ENCODE measurements around the gene EML6.

EML6 gene

DNA sequence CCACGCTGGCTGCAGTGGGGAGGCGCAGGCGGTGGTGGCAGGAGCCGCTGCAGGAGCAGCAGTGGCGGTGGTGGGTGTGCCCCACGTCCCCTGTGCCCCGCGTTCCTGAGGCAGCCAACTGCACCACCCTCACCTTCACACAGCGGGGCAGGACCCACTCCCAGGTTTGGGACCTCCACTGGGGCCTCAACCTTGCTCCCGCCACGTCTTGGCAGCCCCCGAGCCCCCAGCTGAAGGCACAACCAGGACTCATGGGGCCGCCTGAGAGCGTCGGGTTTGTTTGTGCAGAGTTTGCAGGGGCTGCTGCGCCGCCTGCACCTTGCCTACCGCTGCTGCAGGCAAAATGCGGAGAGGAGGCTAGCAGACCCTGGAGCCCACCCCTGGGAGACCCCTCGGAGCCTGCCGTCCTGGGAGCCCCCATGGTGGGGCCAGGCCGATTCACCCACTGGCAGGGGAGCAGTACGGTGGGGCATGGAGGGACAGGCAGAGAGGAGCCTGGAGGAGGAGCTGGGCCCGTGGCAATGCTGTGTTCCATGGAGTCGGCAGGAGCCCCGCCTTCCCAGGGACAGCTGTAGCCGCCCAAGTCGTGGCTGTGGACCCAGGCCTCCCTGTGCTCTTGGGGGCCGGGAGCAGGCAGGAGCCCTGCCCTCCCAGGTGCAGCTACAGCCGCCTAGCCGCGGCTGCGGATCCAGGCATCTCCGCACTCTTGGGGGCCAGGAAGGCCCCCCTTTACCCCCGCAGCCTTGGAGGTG lies 14.7 kb upstream of the EML6 start:
- no peak for DNase-seq

DNA sequence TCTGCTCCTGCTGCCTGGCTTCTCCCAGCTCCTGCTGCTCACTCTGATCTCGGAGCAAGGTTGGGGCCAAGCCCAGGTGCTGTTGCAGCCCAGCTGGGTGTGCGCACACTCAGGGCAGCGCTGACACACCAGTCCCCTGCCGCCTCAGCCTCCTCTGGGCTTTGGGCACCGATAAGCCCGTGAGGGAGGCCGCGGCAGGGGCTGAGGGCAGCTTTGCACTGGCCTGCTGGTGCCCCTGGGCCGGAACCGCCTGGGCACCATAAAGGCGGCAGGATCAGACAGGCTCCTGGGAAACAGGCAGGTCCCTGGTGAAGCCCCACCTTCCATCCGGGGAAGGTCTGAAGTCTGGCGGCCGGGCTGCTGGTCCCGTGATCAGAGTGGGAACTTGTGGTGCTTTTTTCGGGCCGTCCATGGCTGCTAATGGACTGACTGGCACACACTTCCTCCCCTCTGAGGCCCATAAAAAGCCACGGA lies 14.1 kb upstream of the EML6 start:
- DNase-seq, result no peak

DNA sequence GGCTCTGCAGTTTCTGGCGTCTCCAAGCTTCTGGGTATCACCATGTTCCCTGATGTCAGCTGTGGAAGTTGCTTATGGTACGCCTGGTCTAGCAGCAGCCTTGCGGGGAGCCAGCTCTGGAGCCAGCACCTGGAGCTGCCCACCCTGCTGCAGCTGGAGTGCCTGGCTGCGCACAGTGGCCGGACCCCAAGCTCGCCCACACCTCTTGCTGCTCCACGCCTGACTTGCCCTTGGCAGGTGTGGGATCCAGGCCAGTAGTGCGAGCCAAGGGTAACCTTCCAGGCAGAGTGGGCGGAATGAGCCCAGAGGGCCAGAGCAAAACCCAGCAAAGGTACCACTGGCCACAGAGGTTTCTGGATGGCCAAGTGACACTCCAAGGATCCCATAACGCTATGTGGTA lies 13.2 kb upstream of the EML6 start:
- DNase-seq, result no peak

DNA sequence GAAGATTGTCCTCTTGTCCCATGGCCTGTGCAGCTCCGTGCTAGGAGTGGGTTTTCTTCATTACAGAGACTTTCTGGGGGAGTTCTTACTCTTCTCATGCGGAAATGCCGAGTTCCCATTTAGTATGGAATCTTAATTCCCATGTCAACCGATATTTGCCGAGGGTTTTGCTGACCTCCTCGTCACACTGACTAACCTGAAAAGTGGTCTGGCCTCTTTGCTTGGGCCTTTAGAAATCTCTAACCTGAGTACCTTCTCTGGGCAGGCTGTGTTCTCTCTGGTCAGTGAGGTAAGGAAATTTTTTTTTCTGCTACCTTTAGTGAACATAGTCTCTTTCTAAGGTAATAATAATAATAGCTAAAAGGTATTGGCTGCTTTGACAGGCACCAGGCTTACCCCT lies 10.9 kb upstream of the EML6 start:
- DNase-seq, result no peak

DNA sequence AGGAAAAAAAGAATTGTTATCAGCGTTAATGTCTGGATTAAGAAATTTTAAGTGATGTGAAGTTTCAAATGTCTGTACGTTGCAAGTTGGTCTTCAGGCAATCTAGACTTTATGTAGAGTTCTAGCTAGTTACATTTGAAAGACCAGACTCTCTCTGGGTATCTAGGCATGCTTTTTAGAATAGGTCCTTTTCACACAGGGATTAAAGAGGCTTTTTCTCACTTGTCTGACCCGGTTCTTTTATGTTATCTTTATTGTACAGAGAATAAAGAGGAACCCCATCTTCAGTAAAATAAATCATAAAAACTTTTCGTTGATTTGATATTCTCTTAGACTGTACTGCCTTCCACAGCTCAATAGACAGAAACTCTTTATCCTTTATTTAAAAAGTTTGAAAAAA lies 8.5 kb upstream of the EML6 start:
- DNase-seq, result no peak

DNA sequence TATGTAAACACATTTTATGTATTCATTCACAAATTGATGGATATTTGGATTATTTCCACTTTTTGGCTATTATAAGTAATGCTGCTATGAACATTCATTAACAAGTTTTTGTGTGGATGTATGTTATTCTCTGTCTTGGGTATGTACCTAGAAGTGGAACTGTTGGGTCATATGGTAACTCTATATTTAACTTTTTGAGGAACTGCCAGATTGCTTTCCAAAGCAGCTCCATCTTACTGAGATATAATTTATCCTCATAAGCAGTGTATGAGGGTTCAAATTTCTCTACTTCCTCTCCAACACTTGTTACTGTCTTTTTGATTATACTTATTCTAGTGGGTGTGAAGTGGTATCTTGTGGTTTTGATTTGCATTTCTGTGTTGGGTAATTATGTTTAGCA lies 7.1 kb upstream of the EML6 start:
- no peak for DNase-seq

DNA sequence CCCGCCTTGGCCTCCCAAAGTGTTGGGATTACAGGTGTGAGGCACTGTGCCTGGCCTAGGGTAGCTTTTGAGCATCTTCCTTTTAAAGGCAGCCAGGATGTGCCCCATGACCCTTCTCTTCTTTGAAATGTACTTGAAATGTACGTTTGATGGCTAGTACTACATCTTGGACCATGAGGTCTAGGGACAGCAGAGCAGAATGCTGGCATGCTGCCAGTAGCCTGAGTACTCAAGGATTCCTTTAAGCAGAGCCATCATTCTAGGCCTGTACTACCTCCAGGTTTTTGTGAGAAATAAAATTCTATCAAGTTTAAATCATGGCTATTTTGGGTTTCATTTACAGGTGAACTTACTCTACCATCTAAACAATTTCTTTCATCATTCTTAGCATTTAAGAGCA lies 2.9 kb upstream of the EML6 start:
- DNase-seq, result no peak

DNA sequence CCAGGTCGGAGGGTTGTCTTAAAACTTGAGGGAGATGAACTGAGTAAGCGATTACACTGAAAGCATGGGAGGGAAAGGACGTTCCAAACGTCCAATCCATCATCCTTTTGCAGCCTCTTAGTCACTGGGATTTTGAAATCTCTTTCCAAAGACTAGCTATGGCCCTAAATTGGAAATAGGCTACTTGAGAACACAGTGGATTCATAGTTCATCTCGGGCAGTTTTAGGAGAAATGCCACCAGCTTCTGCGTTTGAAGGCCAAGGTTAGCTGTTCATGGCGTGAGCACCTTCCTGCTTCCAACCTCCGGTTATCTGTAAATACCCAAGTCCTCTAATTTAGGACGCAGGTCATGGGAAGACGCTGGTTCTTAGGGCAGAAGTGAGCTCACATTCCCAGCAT lies 821 bp upstream of the EML6 start:
- DNase-seq, result no peak

DNA sequence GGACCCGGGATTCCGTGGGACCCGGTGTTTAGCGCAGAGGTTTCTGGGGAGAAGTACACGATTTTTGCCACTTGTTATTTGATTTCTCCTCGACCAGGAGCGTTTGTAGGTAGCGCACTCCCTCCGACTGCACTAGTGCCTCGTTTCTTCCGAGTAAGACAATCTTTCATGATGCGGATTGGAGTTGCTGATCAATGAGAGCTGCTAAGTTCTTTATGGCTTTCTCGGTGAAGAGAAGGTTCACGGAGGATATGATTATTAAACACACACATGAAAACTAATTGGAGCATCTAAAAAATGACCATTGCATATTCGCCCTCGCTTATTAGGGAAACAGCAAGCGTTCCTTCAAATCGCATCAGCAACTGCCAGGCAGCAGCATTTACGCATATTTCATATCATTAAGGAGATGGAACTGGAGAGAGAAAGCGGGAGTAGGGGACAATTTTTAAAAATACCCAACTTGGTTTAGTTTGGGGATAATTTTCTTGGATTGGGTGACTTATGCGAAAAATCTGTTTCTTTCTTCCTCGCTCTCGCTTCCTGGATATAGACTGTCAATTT lies 616 bp downstream of the EML6 start:
- DNase-seq, result peak; percentile 60

DNA sequence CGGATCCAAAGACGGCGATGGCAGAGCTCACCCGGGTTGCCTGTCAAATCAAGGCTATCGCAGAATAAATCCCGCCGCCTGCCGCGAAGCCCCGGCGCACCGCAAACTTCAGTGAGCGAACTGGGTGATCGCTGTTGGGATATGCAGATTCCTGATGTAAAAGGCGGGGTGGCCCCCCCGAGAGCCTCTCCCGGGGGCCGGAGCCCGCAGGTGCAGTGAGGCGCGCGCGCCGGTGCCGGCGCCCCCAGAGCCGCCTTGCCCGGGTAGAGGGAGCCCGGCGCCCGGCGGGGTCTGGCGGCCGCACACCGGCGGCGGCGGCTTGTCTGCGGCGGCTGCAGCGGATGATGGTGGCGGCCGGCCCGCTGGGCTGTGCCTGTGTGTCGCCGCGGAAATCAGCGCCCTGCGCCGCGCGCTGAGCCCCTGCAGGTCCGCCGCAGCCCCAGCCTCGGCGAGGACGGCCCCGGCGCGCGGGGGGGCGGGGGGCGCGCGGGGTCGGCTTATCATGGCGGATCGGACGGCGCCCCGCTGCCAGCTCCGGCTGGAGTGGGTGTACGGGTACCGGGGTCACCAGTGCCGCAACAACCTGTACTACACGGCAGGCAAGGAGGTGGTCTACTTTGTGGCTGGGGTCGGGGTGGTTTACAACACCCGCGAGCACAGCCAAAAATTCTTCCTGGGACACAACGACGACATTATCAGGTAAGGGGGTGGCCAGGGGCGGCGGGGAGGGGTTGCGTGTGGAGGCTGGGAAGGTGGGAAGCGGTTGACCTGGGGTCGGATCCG lies 1.3 kb downstream of the EML6 start:
- DNase-seq, result peak; percentile 23

DNA sequence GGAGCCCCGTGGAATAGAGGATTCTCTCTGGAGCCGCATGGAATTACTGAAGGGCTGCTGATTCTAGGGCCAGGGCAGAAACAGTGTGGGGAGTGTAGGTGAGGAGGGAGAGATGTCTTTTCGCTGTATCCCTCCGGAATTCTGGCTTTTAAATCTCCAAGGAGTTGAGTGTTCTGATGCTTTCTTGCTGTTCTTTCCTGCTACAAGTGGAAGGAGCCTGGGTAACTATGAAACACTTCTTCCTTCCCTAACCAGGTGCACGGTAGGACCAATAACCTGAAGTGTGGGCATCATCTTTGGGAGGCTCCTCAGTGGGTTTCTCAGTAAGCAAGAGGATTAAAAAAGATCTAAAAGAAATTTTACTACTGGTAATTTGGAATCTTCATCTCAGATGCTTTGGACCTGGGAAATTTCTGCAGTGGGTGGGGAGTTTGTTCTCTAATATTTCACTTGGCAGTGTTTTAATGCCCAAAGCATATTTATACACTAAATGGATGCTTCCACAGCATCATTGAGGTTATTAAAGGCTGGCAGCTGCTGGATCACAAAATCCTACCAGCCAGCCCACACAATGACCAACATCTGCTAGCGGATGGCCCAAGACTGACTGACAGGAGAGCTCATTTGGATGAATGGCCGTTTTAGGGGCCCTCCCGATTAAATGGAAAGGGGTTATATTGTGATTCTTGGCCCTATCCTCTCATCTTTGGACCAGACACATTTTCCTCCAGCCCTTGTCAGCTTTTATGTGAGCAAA lies 2.1 kb downstream of the EML6 start:
- DNase-seq, result no peak

DNA sequence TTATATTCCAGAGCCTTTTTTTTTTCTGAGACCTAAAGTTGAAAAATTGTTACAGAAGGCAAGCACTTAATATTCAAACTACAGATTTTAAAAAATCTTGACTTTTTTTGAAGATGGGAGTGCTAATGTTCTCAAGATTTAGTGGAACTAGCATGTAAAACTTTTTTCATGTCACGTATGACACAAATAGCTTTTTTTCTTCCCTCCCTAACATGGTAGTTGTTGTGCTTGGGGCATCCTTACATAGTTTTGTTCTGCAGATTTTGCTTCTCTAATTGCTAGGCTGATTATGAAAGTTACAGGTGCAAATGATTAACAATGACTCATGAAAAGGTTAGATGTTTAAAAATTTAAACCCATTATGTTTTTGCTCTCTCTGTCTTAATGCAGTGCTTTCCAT lies 3.0 kb downstream of the EML6 start:
- DNase-seq, result no peak

DNA sequence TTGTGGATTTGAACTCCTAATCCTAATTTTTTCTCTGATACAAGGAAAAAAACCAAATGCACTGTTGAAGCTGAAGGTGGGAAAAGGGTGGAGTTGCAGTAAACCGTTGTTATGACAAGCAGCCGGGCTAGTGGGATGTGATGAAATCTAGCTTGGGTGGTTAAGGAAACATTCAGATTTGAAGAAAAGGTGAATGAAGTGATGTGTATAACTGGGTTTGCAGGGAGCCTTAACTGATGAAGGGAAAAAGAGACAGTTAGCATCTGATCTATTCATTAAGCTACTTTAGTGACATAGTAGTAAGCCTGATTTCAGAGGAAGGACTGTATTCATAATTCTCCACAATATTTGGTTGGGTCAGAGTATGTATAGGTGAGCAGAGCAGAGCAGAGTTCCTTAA lies 3.5 kb downstream of the EML6 start:
- DNase-seq, result no peak

DNA sequence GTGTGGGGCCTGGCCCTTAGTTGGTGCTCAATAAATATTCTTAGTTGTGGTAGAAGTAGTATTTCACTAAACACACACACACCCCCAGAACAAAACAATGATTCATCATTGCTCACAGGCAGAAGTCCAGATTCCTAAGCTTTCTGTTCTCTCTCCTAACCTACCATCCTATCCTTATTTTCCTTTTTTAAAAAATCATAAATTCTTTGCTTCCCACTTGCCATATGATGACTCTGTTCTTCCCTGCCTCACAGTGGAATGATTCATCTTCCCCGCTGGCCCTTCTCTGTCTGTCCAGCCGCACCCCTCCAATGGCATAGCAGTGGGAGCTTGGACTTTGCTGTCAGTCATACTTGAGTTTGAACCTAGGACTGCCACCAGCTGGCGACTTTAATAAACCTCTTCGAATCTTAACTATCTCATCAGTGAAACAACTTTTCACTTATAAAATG lies 5.2 kb downstream of the EML6 start:
- no peak for DNase-seq

DNA sequence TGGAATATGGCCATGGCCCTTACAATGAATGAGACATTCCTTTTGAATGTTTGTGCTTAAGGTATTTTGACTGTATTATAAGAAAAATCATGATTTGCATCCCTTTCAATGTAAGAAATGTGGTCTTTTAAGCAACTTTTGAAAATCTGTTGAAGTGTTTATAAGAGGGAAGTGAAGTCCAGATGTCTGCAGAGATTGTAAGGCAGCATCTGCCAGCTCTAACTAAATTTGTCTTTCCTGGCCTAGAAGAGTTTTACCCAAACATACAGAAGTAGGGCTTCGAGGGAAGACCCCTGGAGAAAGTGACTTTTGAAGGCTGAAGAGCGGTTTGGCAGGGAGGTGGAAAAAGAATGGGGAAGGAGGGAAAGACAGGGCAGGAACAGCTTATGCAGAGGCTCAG lies 12.2 kb downstream of the EML6 start:
- no peak for DNase-seq

DNA sequence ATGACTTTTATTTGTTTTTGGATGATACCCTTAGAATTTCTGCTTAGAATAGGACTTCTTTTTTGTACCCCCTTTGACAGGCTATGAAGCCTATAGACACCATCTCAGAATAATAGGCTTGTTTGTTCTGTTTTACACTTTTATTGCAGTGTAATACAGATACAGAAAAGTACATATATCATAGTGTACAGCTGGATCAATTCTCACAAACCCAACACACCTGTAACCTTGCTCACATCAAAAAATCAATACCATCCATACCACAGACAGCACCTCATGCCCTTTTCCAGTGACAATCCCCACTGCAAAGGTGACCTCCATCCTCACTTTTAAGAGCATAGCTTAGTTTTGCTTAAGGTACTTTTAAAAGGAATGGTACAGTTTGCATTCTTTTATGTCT lies 14.8 kb downstream of the EML6 start:
- DNase-seq, result no peak

DNA sequence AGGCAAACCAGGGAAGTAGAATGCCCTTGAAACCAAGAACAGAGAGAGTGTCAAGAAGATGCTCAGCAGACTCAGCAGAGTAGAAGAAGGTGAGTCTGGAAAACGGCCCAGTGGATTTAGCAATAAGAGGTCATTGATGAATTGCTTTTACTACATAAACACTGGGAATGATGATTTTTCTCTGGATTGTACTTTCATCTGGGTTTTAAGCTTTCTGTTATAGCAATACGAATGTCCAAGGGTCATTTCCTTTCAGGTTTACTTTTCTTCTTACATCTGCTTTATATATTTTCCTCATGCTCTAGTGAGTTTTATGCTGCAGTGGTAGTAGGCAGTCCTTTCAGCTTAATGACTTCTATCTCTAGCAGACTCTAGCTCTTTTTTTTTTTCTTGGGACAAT lies 16.9 kb downstream of the EML6 start:
- no peak for DNase-seq

DNA sequence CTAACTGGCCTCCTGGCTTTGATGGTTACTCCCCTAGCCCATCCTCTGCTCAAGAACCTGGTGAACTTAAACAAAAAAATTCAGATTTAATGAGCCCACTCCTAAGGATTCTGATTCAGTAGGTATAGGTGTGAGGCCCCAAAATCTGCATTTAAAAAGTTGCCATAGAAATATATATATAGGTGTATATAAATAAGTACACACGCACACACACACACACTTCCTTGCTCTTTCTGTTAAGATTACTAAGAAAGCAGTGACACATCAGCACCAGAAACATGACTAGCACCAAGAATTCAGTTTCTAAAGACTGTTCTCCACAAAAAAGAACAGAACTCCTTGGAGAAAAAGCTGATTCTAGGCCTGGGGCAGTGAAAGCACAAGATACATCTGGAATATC lies 17.8 kb downstream of the EML6 start:
- no peak for DNase-seq

DNA sequence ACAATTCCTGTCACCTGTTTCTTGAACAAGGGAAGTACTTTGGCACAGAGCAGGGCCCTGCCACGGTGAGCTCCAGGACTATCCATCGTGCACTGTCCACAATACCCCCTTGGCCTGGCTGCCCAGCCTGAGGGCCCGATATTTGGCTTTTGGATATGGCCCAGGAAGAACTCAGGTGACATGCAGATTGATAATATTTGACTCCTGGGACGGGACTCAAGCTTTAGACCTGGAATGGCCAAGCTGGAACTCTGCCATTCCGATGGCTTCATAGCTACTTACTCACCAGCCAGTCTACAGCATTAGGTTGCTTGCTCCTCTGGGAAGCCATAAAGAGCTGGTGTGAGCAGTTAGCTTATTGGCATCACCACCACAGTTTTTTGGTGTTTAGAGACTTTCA lies 26.6 kb downstream of the EML6 start:
- DNase-seq, result no peak

DNA sequence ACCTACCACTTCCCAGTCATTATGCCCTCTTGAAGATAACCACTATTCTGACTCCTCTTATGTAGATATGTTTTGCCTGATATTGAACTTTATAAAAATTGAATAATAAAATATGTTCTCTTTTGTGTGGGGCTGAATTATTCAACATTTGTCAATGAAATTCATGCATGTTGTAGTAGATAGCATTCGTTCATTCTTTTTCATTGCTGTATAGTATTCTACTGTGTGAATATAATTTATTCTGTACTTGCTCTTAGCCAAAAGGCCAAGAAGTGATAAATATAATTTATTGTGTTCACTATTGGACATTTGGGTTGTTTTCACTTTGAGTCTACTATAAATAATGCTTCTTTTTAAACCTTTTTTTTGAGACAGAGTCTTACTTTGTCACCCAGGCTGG lies 29.0 kb downstream of the EML6 start:
- no peak for DNase-seq

DNA sequence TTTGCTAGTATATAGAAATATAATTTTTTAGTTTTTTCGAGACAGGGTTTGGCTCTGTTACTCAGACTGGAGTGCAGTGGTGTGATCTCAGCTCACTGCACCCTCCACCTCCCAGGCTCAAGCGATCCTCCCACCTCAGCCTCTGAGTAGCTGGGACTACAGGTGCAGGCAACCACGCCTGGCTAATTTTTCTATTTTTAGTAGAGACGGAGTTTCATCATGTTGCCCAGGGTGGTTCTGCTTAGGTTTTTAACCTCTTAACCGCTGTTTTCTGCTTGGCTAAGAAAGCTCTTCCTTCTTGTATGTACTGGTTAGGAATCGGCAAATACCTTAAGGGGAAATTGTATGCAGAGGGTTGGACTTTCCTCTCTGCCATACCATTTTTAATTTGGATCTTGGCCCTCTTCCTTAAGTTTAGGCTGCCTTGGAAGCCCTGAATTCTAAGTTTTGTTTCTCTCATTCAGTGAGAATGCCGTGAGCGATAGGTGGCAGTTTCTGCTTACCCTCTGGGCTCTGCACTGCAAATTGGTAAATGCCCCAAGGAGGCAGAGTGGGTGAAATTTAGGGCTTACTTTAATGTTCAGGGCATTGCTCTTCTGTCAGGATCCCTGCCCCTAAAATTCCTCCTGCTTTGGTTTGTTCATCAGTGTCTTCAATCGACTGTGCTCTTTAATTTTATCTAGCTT lies 32.3 kb downstream of the EML6 start:
- no peak for DNase-seq

DNA sequence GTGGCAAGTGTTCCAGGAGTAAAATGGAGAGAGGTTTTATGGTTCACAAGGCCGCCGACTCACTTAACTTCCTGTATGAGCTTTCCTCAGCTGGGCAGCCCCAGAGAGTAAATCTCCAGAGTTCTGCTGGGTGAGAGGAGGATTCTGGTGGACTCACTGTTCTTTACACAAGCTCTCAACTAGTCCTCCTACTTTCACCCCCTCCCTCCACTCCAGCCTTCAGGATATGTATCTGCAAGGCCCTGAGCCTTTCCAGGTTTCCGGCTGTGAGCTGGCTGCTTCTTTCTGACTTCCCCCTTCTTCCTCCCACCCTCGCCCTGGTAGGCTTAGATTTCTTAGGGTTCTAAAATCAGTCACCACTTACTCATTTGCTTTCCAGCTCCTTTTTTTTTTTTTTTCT lies 34.0 kb downstream of the EML6 start:
- no peak for DNase-seq

DNA sequence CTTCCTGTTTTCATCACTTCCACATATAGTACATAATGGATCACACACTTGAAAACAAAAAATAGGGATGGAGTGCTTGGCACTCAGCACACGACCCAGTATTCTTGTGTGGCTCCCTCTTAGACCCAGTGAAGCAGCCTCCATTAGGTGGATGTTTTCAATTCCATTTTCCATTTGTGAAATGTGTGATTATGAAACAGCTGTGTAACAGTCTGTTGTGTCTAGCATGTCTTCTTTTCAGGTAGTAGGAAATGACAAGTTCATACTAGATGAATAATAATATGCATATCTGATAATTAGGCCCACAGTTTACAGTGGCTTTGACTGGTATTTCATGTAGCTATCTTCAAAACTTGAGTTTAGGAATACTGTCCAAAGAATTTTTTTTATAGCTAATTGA lies 35.5 kb downstream of the EML6 start:
- no peak for DNase-seq

Data from midbrain (tissue), 1 donor.